ENCODE results near the gene COA6. TPM values are rescaled to one million over a fixed set of nuclear protein-coding genes. Genes with fewer than 3 reads are reported as not detected.

The COA6 gene
- total and polyA plus RNA-seq, 2 donors (not counting 3 experiments of a cell fraction or from before 2014, with no cell fraction given) = 22.2 to 42.7 TPM

DNA sequence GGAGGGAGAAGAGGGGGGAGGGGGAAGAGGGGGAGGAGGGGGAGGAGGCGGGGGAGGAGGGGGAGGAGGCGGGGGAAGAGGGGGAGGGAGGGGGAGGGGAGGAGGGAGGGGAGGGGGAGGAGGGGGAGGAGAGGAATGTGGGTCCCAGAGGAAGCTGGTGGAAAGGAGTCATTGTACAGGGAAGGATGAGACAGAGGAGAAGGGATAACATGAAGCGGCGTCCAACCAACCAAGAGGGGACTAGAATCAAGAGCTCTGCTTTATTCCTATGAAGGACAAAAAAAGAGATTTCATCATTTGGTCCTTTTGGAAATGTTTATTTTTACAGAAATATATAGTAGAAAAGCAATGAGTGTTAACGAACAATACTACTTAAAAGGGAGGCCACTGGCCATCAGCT is 24.5 kb downstream of the COA6 start:
- no peak for DNase-seq (ENCODE audit: low read depth, low spot score)
- no peaks in the 10 kb centered on the region for H3K36me3 ChIP-seq (ENCODE audit: control insufficient read depth in 2 of 2, extremely low read depth in 1 of 2, insufficient read depth in 2 of 2, low read length in 2 of 2)
- H3K79me2 ChIP-seq (ENCODE audit: control insufficient read depth, insufficient read depth, low read length) = no peaks in the 10 kb centered on the region
- intact Hi-C loops (cut with micrococcal nuclease) = no loop called here
- dilution Hi-C loops (cut with MboI; ENCODE audit: extremely low pct_ligation_motif_present, low sequenced_read_pairs) = no loop called here
- TF ChIP-seq GATA2 (IDR thresholded peaks at IDR 0.05; ENCODE audit: insufficient read depth, insufficient read length, low read depth, low read length) (no peak), JUN (IDR thresholded peaks at IDR 0.05; ENCODE audit: borderline replicate concordance, insufficient read depth, insufficient read length, low read depth) (no peak), FOS (IDR thresholded peaks at IDR 0.05; ENCODE audit: borderline replicate concordance, insufficient read depth, low read length) (no peak), POLR2A (IDR thresholded peaks at IDR 0.05; ENCODE audit: low read depth, low read length) (no peak), EZH2 (IDR thresholded peaks at IDR 0.05; ENCODE audit: borderline replicate concordance, low read depth, low read length, severe bottlenecking) (no peak), MYC (IDR thresholded peaks at IDR 0.05; ENCODE audit: low read depth, low read length) (no peak), POLR2AphosphoS5 (IDR thresholded peaks at IDR 0.05; ENCODE audit: insufficient read depth, low read depth, low read length) (no peak)
- TF ChIP-seq, protein P1, sequence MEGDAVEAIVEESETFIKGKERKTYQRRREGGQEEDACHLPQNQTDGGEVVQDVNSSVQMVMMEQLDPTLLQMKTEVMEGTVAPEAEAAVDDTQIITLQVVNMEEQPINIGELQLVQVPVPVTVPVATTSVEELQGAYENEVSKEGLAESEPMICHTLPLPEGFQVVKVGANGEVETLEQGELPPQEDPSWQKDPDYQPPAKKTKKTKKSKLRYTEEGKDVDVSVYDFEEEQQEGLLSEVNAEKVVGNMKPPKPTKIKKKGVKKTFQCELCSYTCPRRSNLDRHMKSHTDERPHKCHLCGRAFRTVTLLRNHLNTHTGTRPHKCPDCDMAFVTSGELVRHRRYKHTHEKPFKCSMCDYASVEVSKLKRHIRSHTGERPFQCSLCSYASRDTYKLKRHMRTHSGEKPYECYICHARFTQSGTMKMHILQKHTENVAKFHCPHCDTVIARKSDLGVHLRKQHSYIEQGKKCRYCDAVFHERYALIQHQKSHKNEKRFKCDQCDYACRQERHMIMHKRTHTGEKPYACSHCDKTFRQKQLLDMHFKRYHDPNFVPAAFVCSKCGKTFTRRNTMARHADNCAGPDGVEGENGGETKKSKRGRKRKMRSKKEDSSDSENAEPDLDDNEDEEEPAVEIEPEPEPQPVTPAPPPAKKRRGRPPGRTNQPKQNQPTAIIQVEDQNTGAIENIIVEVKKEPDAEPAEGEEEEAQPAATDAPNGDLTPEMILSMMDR (IDR thresholded peaks at IDR 0.05; ENCODE audit: extremely low read depth in 1 of 2, insufficient read depth in 1 of 2, low read depth in 1 of 2, low read length in 2 of 2) = no peak
- TF ChIP-seq, protein P2, sequence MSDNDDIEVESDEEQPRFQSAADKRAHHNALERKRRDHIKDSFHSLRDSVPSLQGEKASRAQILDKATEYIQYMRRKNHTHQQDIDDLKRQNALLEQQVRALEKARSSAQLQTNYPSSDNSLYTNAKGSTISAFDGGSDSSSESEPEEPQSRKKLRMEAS (IDR thresholded peaks at IDR 0.05; ENCODE audit: insufficient read depth, insufficient read length) = no peak
- no peaks in the 10 kb centered on the region for H3K27me3 ChIP-seq (ENCODE audit: control insufficient read depth in 2 of 2, insufficient read depth in 2 of 2, low read length in 2 of 2)
- CTCF ChIA-PET = interaction anchor here (0.8 kb wide), 1 partner anchor 9 kb away, joined by 4 read pairs; no protein-coding TSS in a partner anchor
- no peaks in the 10 kb centered on the region for H4K20me1 ChIP-seq (replicated peaks; ENCODE audit: control insufficient read depth, extremely low read depth, insufficient read depth, low read length)
- H3K4me3 ChIP-seq (replicated peaks in 1 of 3; ENCODE audit: insufficient read depth in 1 of 3, low read depth in 1 of 3, low read length in 3 of 3) = no peak overlapping the region
- no peak overlapping the region for H3K4me2 ChIP-seq (ENCODE audit: insufficient read depth, low read length)
- POLR2A ChIA-PET = no interaction called here
- H3K9me3 ChIP-seq (replicated peaks; ENCODE audit: control insufficient read depth, insufficient read depth, low read length) = no peaks in the 10 kb centered on the region
- BruUV-seq (replicated peaks) = no TSS peak
- no peak overlapping the region for H3K9ac ChIP-seq (replicated peaks; ENCODE audit: extremely low read depth, insufficient read depth, low read length)
- H2AFZ ChIP-seq (ENCODE audit: low read depth, low read length) = no peak overlapping the region
- FAIRE-seq = no peak
- no peak overlapping the region for H3K27ac ChIP-seq (ENCODE audit: insufficient read depth, low read depth, low read length)
- H3K4me1 ChIP-seq (ENCODE audit: control insufficient read depth, extremely low read depth, insufficient read depth, low read length) = no peaks in the 10 kb centered on the region
- H3K9me1 ChIP-seq (replicated peaks; ENCODE audit: control insufficient read depth, extremely low read depth, insufficient read depth, low read length) = no peaks in the 10 kb centered on the region
